GM21723 (cell line): ENCODE measurements around the gene MAD1L1.
A peak's percentile ranks its signal among the peaks of the same experiment; 100 is the strongest.

Experiments used
- ATAC-seq: cut with Tn5 transposase; IDR thresholded peaks from one replicate; pipeline ENCODE4 v1.9.1; 2021; ENCODE audit warnings: mild to moderate bottlenecking, moderate library complexity; ENCODE audit not compliant: unreplicated experiment

Gene MAD1L1

GRCh38 chr7:1948887-1949680 lies 283.7 kb downstream of the MAD1L1 start:
- ATAC-seq = no peak

GRCh38 chr7:1948301-1948796 lies 284.4 kb downstream of the MAD1L1 start:
- no peak for ATAC-seq

GRCh38 chr7:1947586-1948217 lies 285.0 kb downstream of the MAD1L1 start:
- ATAC-seq = no peak

- no peak for ATAC-seq
Measured at GRCh38 chr7:1946773-1947450, 285.8 kb downstream of the MAD1L1 start.

- ATAC-seq = no peak
Measured at GRCh38 chr7:1946025-1946772, 286.5 kb downstream of the MAD1L1 start.

- no peak for ATAC-seq
Measured at GRCh38 chr7:1945558-1945957, 287.2 kb downstream of the MAD1L1 start.

- ATAC-seq = no peak
Measured at GRCh38 chr7:1944619-1945210, 288.0 kb downstream of the MAD1L1 start.

- ATAC-seq = no peak
Measured at GRCh38 chr7:1943933-1944618, 288.7 kb downstream of the MAD1L1 start.

GRCh38 chr7:1943326-1943725 lies 289.4 kb downstream of the MAD1L1 start:
- ATAC-seq = no peak

GRCh38 chr7:1942941-1943289 lies 289.8 kb downstream of the MAD1L1 start:
- ATAC-seq = no peak

GRCh38 chr7:1942243-1942940 lies 290.4 kb downstream of the MAD1L1 start:
- ATAC-seq = no peak

GRCh38 chr7:1941464-1942242 lies 291.1 kb downstream of the MAD1L1 start:
- no peak for ATAC-seq

- ATAC-seq = peak; percentile 15
Measured at GRCh38 chr7:1940863-1941262, 291.9 kb downstream of the MAD1L1 start.

GRCh38 chr7:1940402-1940786 lies 292.4 kb downstream of the MAD1L1 start:
- peak; percentile 90 for ATAC-seq

GRCh38 chr7:1939434-1940401 lies 293.0 kb downstream of the MAD1L1 start:
- peak; percentile 23 for ATAC-seq

GRCh38 chr7:1938788-1939433 lies 293.8 kb downstream of the MAD1L1 start:
- ATAC-seq = no peak

- no peak for ATAC-seq
Measured at GRCh38 chr7:1937252-1937605, 295.5 kb downstream of the MAD1L1 start.
